Astrocyte of the cerebellum (primary cell): Measurements from ENCODE around the gene IMMP2L.

Experiments
- DNase-seq: peaks from one replicate; pipeline ENCODE4 v3.0.0-alpha.2; 2011; ENCODE audit warnings: low read depth
- H3K4me3 ChIP-seq: 2 replicates; pipeline ENCODE4 v1.5.1; 2011; ENCODE audit warnings: mild to moderate bottlenecking, low read depth, low read length, moderate library complexity
- in situ Hi-C: cut with HindIII; loops from 2 replicates; pipeline ENCODE4 v1.10.0; 2017; ENCODE audit warnings: low sequenced_read_pairs
- TF ChIP-seq, protein P1 (sequence below): IDR thresholded peaks from 2 replicates; pipeline ENCODE4 v1.5.1; 2012; ENCODE audit warnings: low read length, low read depth, moderate library complexity, mild to moderate bottlenecking; ENCODE audit errors: missing control alignments

IMMP2L gene

GRCh38 chr7:110898516-110898915 lies 663.8 kb downstream of the IMMP2L start:
- TF ChIP-seq, protein P1, sequence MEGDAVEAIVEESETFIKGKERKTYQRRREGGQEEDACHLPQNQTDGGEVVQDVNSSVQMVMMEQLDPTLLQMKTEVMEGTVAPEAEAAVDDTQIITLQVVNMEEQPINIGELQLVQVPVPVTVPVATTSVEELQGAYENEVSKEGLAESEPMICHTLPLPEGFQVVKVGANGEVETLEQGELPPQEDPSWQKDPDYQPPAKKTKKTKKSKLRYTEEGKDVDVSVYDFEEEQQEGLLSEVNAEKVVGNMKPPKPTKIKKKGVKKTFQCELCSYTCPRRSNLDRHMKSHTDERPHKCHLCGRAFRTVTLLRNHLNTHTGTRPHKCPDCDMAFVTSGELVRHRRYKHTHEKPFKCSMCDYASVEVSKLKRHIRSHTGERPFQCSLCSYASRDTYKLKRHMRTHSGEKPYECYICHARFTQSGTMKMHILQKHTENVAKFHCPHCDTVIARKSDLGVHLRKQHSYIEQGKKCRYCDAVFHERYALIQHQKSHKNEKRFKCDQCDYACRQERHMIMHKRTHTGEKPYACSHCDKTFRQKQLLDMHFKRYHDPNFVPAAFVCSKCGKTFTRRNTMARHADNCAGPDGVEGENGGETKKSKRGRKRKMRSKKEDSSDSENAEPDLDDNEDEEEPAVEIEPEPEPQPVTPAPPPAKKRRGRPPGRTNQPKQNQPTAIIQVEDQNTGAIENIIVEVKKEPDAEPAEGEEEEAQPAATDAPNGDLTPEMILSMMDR = no peak
- in situ Hi-C loops = no loop called here
- no peak for DNase-seq
- H3K4me3 ChIP-seq = no peak overlapping the region

DNA sequence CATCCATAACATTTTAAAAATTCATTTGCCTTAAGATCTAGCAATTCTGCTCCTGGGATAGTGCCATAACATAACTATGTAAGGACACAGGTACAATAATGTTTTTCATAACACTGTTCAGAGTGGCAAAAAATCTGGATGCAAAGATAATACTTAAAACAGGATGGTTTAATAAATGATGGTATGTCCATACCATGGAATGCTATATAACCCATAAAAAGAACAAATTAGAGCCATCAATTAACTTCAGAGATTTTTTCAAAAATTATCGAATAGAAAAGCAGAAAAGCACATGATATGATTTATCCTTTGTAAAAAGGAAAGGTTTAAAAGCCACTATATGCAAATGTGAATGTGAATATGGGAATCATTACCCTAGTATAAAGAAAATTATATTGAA lies 664.8 kb downstream of the IMMP2L start:
- no peak overlapping the region for H3K4me3 ChIP-seq

DNA sequence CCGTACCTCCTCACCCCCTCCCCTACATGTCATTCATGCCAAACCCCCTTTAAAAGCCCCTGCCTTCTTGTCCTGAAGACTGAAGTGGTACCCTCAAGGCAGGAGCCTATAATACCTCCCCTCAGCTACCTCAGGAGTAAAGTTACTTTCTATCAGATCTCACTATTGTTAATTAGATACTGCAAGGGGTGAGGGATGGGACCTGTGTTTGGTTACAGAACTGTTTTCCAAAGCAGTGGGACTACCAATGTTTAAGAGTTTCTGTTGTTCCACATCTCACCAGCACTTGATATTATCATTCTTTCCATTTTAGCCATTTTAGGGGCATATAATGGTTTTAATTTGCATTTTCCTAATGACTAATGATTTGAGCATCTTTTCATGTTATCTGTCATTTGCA lies 668.2 kb downstream of the IMMP2L start:
- in situ Hi-C loops = no loop called here
- DNase-seq = no peak
- TF ChIP-seq, protein P1 = no peak
- no peak overlapping the region for H3K4me3 ChIP-seq

More for the DNA sequence above, 664.8 kb downstream of the IMMP2L start:
- no peak for DNase-seq
- TF ChIP-seq, protein P1 = no peak
- in situ Hi-C loops = no loop called here

GRCh38 chr7:110891197-110891596 lies 671.1 kb downstream of the IMMP2L start:
- TF ChIP-seq, protein P1 = no peak
- in situ Hi-C loops = no loop called here
- no peak overlapping the region for H3K4me3 ChIP-seq
- no peak for DNase-seq

- TF ChIP-seq, protein P1 = no peak
- no peak overlapping the region for H3K4me3 ChIP-seq
- in situ Hi-C loops = no loop called here
- no peak for DNase-seq
Measured at GRCh38 chr7:110890101-110890500, 672.2 kb downstream of the IMMP2L start.

DNA sequence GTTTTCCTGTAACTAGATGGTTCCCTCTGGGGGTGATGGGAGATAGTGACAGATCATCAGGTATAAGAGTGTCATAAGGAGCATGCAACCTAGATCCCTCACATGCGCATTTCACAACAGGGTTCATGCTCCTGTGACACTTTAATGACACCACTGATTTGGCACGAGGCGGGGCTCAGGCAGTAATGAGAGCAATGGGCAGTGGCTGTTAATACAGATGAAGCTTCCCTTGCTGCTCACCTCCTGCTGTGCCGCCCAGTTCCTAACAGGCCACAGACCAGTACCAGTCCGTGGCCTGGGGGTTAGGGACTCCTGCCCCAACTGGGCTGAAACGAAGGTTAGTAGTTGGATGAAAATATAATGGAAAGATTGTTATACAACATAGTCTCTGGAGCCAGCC lies 673.0 kb downstream of the IMMP2L start:
- H3K4me3 ChIP-seq = no peak overlapping the region
- TF ChIP-seq, protein P1 = no peak
- DNase-seq = no peak
- in situ Hi-C loops = no loop called here

GRCh38 chr7:110888641-110889040 lies 673.7 kb downstream of the IMMP2L start:
- H3K4me3 ChIP-seq = no peak overlapping the region
- no peak for DNase-seq
- in situ Hi-C loops = no loop called here
- TF ChIP-seq, protein P1 = no peak
